HCT116 (cell line): ENCODE data around the gene FAM229B.

Source experiments
- CEBPB ChIP-seq: IDR thresholded peaks from 2 replicates; pipeline ENCODE4 v1.6.1; 2012; ENCODE audit warnings: low read depth
- EGR1 ChIP-seq: IDR thresholded peaks from 2 replicates; pipeline ENCODE4 v1.6.1; 2012; ENCODE audit warnings: low read depth
- POLR2AphosphoS5 ChIP-seq: IDR thresholded peaks from 2 replicates; pipeline ENCODE4 v1.6.1; 2011; ENCODE audit warnings: mild to moderate bottlenecking, low read depth, low read length, moderate library complexity
- SIN3A ChIP-seq: IDR thresholded peaks from 2 replicates; pipeline ENCODE4 v1.6.1; 2012; ENCODE audit warnings: low read depth
- SP1 ChIP-seq: IDR thresholded peaks from 2 replicates; pipeline ENCODE4 v1.6.1; 2012; ENCODE audit warnings: low read depth
- TF ChIP-seq, protein P1 (sequence below), 3 experiments: fragments of 200-600 bp in 1 of 3; sonication (generic) in 1 of 3; IDR thresholded peaks in 2 of 3; conservative IDR thresholded peaks in 1 of 3; 2 replicates each; pipeline ENCODE4 v1.5.1; 2012 to 2017; ENCODE audit warnings: low read depth in 2 of 3, low read length in 2 of 3, antibody characterized with exemption in 1 of 3, borderline replicate concordance in 1 of 3, control low read depth in 1 of 3, mild to moderate bottlenecking in 1 of 3, mixed read lengths in 1 of 3, mixed run types in 1 of 3, moderate library complexity in 1 of 3; ENCODE audit not compliant: insufficient read depth in 1 of 3

DNA sequence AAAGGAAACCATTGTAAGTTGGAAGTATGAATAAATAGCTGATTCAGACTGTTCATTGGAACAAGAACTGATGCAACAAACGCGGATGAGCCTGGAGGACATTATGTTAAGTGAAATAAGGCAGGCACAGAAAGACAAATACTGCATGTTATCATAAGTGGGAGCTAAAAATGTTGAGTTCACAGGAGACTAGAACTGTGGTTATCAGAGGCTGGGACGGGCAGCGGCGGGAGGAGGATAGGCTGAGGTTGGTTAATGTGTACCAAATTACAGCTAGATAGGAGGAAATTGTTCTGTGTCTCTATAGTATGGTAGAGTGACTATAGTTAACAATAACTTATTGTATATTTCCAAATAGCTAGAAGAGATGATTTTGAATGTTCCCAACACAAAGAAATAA lies 40.8 kb downstream of the FAM229B start:
- no peak for TF ChIP-seq EGR1
- TF ChIP-seq, protein P1, sequence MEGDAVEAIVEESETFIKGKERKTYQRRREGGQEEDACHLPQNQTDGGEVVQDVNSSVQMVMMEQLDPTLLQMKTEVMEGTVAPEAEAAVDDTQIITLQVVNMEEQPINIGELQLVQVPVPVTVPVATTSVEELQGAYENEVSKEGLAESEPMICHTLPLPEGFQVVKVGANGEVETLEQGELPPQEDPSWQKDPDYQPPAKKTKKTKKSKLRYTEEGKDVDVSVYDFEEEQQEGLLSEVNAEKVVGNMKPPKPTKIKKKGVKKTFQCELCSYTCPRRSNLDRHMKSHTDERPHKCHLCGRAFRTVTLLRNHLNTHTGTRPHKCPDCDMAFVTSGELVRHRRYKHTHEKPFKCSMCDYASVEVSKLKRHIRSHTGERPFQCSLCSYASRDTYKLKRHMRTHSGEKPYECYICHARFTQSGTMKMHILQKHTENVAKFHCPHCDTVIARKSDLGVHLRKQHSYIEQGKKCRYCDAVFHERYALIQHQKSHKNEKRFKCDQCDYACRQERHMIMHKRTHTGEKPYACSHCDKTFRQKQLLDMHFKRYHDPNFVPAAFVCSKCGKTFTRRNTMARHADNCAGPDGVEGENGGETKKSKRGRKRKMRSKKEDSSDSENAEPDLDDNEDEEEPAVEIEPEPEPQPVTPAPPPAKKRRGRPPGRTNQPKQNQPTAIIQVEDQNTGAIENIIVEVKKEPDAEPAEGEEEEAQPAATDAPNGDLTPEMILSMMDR (IDR thresholded peaks at IDR 0.05 in 2 of 3, conservative IDR thresholded peaks at IDR 0.05 in 1 of 3; ENCODE audit: borderline replicate concordance in 1 of 3, insufficient read depth in 1 of 3, low read depth in 2 of 3, low read length in 2 of 3), result no peak
- TF ChIP-seq SP1, result no peak
- no peak for TF ChIP-seq SIN3A
- TF ChIP-seq CEBPB, result no peak
- TF ChIP-seq POLR2AphosphoS5, result no peak
